Measurements from ENCODE around the gene ZBTB20.

The ZBTB20 gene

GRCh38 chr3:114333180-114333922 lies 813.7 kb downstream of the ZBTB20 start:
- no peak for DNase-seq (ENCODE audit: low read depth in 2 of 2)

- DNase-seq (ENCODE audit: low read depth in 2 of 2), result no peak
Observed at GRCh38 chr3:114332342-114333179, 814.5 kb downstream of the ZBTB20 start.

GRCh38 chr3:114331710-114332109 lies 815.4 kb downstream of the ZBTB20 start:
- DNase-seq (ENCODE audit: low read depth in 2 of 2), result no peak

GRCh38 chr3:114331007-114331406 lies 816.1 kb downstream of the ZBTB20 start:
- DNase-seq (ENCODE audit: low read depth in 2 of 2), result no peak

- DNase-seq (ENCODE audit: low read depth in 2 of 2), result no peak
Observed at GRCh38 chr3:114329823-114330222, 817.3 kb downstream of the ZBTB20 start.

- no peak for DNase-seq (ENCODE audit: low read depth in 2 of 2)
Observed at GRCh38 chr3:114328345-114328744, 818.7 kb downstream of the ZBTB20 start.

- DNase-seq (ENCODE audit: low read depth in 2 of 2), result no peak
Observed at GRCh38 chr3:114327665-114328064, 819.4 kb downstream of the ZBTB20 start.

- no peak for DNase-seq (ENCODE audit: low read depth in 2 of 2)
Observed at GRCh38 chr3:114323546-114324254, 823.4 kb downstream of the ZBTB20 start.

DNA sequence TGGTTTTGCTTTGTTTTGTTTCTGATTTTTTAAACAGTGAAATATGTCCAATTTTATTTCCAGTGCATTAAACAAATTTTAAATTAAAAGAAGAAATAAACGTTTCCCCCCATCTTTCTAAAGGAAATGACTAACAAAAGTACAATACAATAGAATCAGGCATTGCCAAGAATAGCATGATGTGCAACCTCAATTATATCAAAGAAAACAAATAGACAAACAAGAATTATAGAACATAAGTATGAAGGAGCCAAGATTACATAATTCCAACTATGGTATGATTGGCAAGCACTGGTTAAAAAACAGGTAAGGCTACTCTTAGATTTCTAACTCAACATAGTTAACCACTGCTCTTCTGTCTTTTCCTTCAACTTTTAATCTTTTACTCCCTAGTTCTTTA lies 826.8 kb downstream of the ZBTB20 start:
- no peak for DNase-seq (ENCODE audit: low read depth in 2 of 2)

DNA sequence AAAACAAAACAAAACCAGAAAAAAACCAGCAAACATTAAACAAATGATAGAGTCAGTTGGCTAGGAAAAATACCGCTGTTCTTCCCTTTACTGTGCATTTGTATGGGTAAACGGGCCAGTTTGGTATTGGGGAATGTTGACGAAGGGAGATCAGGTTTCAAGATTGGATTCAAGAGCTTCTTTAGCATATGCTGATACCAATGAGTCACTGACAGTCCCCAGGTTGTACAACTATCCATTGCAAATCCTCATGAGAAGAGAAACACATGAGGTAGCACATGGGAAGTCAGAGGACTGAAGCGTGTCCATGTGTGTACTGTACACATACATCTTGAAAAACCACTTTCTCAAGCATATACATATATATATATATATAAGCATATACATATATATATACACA lies 827.6 kb downstream of the ZBTB20 start:
- DNase-seq (ENCODE audit: low read depth in 2 of 2), result peak; percentile 17 to 22

- DNase-seq (ENCODE audit: low read depth in 2 of 2), result no peak
Observed at GRCh38 chr3:114318295-114318694, 828.8 kb downstream of the ZBTB20 start.

DNA sequence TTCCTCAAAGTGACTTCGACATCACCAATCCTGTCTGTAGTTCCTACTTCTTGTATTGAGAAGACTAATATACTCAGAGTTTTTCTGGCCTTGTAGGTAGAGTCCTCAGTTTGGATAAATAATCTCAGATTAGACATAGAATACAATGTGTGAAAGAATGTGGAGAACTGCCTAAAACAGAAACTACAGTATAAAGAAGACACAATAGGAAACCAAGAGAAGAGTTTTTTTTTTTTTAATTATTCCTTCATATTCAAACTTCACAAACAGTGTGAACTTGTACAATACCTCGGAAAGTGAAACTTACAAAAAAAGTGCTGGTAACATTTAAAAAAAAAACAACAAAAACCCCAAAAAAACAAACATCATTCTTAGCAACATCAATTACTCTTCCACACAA lies 832.8 kb downstream of the ZBTB20 start:
- no peak for DNase-seq (ENCODE audit: low read depth in 2 of 2)

- no peak for DNase-seq (ENCODE audit: low read depth in 2 of 2)
Observed at GRCh38 chr3:114313426-114313825, 833.7 kb downstream of the ZBTB20 start.

DNA sequence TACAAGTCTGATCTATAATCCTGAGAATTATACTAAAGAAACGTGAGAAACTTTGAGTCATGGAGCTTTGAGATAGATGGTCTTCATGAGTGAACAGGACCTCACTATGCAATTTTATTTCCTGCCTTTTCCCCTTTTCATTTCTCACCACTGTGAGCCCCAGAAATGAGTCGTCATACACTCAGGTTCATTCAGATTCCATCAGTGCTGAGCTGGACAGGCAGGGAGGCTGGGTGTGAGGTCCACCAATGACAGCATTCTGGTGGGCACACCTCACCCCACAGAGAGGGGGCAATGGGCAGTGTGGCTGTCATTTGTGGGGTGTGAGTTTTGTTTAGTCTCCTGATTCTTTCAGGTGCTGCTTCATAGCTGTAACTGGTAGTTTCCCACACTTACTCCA lies 836.4 kb downstream of the ZBTB20 start:
- no peak for DNase-seq (ENCODE audit: low read depth in 2 of 2)

DNA sequence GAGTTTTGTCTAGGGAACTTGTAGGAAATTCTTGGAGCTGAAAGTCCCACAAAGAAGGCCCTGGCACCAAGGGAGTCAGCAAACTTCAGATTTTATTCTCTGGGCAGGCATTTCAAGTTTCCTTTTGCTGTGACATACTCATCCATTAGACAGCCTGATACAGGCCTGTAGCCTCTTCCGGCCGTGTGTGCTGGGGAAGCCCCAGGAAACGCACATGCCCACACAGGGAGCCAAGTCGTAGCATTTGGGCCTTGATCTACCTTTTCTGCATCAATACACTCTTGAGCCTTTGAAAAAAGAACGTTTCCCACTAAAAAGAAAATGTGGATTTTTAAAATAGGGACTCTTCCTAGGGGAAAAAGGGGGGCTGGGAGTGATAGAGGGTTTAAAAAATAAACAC lies 838.3 kb downstream of the ZBTB20 start:
- no peak for DNase-seq (ENCODE audit: low read depth in 2 of 2)

DNA sequence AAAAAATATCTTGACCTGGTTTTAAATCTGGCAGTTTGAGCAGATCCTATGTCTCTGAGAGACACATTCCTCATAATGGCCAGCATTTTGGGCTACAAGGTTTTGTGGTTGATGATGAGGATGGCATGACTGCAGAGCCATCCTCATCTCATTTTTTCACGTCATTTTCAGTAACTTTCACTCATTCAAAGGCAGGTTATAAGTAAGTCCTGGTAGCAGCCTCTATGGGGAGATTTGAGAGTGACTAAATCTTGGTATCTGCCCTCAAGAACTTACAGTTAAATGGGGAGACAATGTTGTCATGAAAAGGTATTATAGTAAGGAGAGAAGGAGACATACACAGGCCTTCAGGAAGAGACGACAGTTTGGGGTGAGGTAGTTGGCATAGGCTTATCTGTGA lies 838.7 kb downstream of the ZBTB20 start:
- DNase-seq (ENCODE audit: low read depth in 2 of 2), result no peak

DNA sequence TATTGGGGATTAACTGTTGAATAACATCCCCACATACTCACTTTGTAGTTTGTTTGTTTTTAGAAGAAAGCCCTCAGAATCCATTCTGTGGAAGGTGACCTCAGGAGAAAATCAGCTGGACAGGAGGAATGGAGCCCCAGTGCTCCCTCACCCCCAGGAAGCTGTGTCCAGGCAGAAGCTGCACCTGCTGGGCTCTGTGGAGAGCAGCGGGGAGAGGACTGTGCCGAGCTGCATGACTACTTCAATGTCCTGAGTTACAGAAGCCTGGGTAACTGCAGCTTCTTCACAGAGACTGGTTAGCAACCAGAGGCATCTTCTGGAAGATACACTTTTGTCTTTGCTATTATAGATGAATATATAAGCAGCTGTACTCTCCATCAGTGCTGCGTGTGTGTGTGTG lies 839.3 kb downstream of the ZBTB20 start:
- no peak for DNase-seq (ENCODE audit: low read depth in 2 of 2)

- no peak for DNase-seq (ENCODE audit: low read depth in 2 of 2)
Observed at GRCh38 chr3:114307222-114307830, 839.8 kb downstream of the ZBTB20 start.

GRCh38 chr3:114299941-114300624 lies 847.0 kb downstream of the ZBTB20 start:
- DNase-seq (ENCODE audit: low read depth in 2 of 2), result no peak

DNA sequence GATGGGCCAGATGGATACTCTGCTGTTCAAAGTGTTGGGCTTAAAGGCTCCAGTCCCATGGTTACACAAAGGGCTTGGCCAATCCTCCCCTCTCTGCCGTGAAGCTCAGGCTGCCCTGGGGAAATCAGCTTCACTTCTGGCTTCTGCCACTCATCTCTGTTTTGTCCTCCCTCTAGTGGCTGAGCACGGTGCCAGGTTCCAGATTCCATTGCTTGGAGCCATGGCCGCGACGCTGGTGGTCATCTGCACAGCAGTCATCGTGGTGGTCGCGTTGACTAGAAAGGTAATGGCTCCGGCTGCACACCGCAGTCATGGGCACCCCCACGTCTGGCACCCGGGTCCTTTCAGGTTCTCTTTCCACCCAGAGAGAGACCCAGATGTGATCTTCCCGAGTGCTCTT lies 847.7 kb downstream of the ZBTB20 start:
- no peak for DNase-seq (ENCODE audit: low read depth in 2 of 2)

GRCh38 chr3:114295946-114296345 lies 851.1 kb downstream of the ZBTB20 start:
- no peak for DNase-seq (ENCODE audit: low read depth in 2 of 2)
